CD14-positive monocyte (primary cell): ENCODE measurements around the gene EPHA6. TPM values are rescaled to one million over a fixed set of nuclear protein-coding genes. Genes with fewer than 3 reads are reported as not detected.

Experiments used
- DNase-seq, 3 donors: peaks; one replicate each; pipeline ENCODE4 v3.0.0-alpha.2; 2011 to 2022
- H2AFZ ChIP-seq: 2 replicates; pipeline ENCODE4 v1.6.0; 2012; ENCODE audit warnings: mild to moderate bottlenecking, low read depth, low read length, inconsistent platforms; ENCODE audit not compliant: insufficient read depth, poor library complexity, severe bottlenecking
- H3K27ac ChIP-seq, 2 donors: 1 replicate in 1 of 2; 2 replicates in 1 of 2; pipeline ENCODE4 v1.5.1; 2012 to 2013; ENCODE audit warnings: low read length in 2 of 2, control low read depth in 1 of 2, inconsistent platforms in 1 of 2, low read depth in 1 of 2, mild to moderate bottlenecking in 1 of 2
- H3K27me3 ChIP-seq, 2 donors: one replicate each; pipeline versions ENCODE4 v1.6.0 to v1.6.1; 2011 to 2013; ENCODE audit warnings: low read length in 2 of 2; ENCODE audit not compliant: control insufficient read depth in 2 of 2, insufficient read depth in 2 of 2
- H3K36me3 ChIP-seq, 2 donors: replicated peaks in 1 of 2; 1 replicate in 1 of 2; 2 replicates in 1 of 2; pipeline versions ENCODE4 v1.5.1 to v1.6.1; 2012 to 2013; ENCODE audit warnings: low read length in 2 of 2, control low read depth in 1 of 2, inconsistent platforms in 1 of 2, mild to moderate bottlenecking in 1 of 2; ENCODE audit not compliant: insufficient read depth in 2 of 2, control insufficient read depth in 1 of 2
- H3K4me1 ChIP-seq, 2 donors: 1 replicate in 1 of 2; 2 replicates in 1 of 2; pipeline versions ENCODE4 v1.5.1 to v1.6.1; 2012 to 2013; ENCODE audit warnings: low read length in 2 of 2, control low read depth in 1 of 2, inconsistent platforms in 1 of 2, mild to moderate bottlenecking in 1 of 2, moderate library complexity in 1 of 2; ENCODE audit not compliant: insufficient read depth in 2 of 2, control insufficient read depth in 1 of 2
- H3K4me2 ChIP-seq: replicated peaks from 2 replicates; pipeline ENCODE3; 2012; ENCODE audit warnings: low read length, moderate library complexity, mild to moderate bottlenecking; ENCODE audit not compliant: poor library complexity, severe bottlenecking; ENCODE audit errors: extremely low read depth
- H3K4me3 ChIP-seq, 3 experiments: fragments of 200-600 bp in 1 of 3; sonication (generic) in 1 of 3; replicated peaks in 1 of 3; 1 replicate in 2 of 3; 2 replicates in 1 of 3; pipeline ENCODE4 v1.5.1; 2011 to 2013; ENCODE audit warnings: low read length in 3 of 3, mild to moderate bottlenecking in 3 of 3, control low read depth in 2 of 3, low read depth in 2 of 3, inconsistent platforms in 1 of 3, moderate library complexity in 1 of 3
- H3K79me2 ChIP-seq: 2 replicates; pipeline ENCODE4 v1.6.0; 2012; ENCODE audit warnings: mild to moderate bottlenecking, control low read depth, inconsistent platforms, low read length, moderate library complexity; ENCODE audit not compliant: insufficient read depth
- H3K9ac ChIP-seq: 2 replicates; pipeline ENCODE4 v1.6.0; 2017; ENCODE audit warnings: low read length, mild to moderate bottlenecking; ENCODE audit not compliant: insufficient read depth, poor library complexity, severe bottlenecking
- H3K9me3 ChIP-seq, 2 donors: replicated peaks in 1 of 2; 1 replicate in 1 of 2; 2 replicates in 1 of 2; pipeline versions ENCODE4 v1.5.1 to v1.6.1; 2012 to 2013; ENCODE audit warnings: low read length in 2 of 2, control low read depth in 1 of 2; ENCODE audit not compliant: control insufficient read depth in 1 of 2, insufficient read depth in 1 of 2
- H4K20me1 ChIP-seq: 2 replicates; pipeline ENCODE4 v1.6.0; 2012; ENCODE audit warnings: mild to moderate bottlenecking, low read length, control low read depth, moderate library complexity; ENCODE audit not compliant: insufficient read depth
- H3K27ac Mint-ChIP-seq, 7 donors: one replicate each; pipeline ENCODE4 v1.8.0; 2020; ENCODE audit warnings: mild to moderate bottlenecking in 7 of 7, mixed read lengths in 7 of 7, moderate library complexity in 6 of 7, inconsistent platforms in 2 of 7
- H3K27me3 Mint-ChIP-seq, 3 donors: one replicate each; pipeline ENCODE4 v1.8.0; 2021 to 2022; ENCODE audit warnings: low read depth in 3 of 3, mild to moderate bottlenecking in 3 of 3, mixed read lengths in 3 of 3, moderate library complexity in 3 of 3, inconsistent platforms in 1 of 3
- H3K36me3 Mint-ChIP-seq, 2 donors: one replicate each; pipeline ENCODE4 v1.8.0; 2020; ENCODE audit warnings: mixed read lengths in 2 of 2, inconsistent platforms in 1 of 2, mild to moderate bottlenecking in 1 of 2
- H3K4me1 Mint-ChIP-seq: one replicate; pipeline ENCODE4 v1.8.0; 2020; ENCODE audit warnings: mild to moderate bottlenecking, mixed read lengths
- H3K4me3 Mint-ChIP-seq, 2 donors: one replicate each; pipeline ENCODE4 v1.8.0; 2020; ENCODE audit warnings: mild to moderate bottlenecking in 2 of 2, mixed read lengths in 2 of 2, moderate library complexity in 1 of 2
- H3K9me3 Mint-ChIP-seq, 7 donors: one replicate each; pipeline ENCODE4 v1.8.0; 2020 to 2022; ENCODE audit warnings: mixed read lengths in 7 of 7, mild to moderate bottlenecking in 6 of 7, moderate library complexity in 6 of 7, inconsistent platforms in 2 of 7
- WGBS: methylation state at CpG from one replicate; pipeline ENCODE4 v1.1.5; 2013; ENCODE audit warnings: missing lambda C conversion rate; ENCODE audit not compliant: insufficient coverage; 5-methylcytosine and 5-hydroxymethylcytosine counted together
- intact Hi-C, 2 donors: fragments of 100-400 bp; cut with micrococcal nuclease; formaldehyde crosslinking; loops; one replicate each; pipeline versions ENCODE4 v1.15.0 to v1.15.1; 2023
- polyA plus RNA-seq, 3 donors: library from polyadenylated mRNA; depleted of rRNA in 1 of 3; unstranded in 2 of 3; stranded (reverse) in 1 of 3; fragments of 300-500 nt in 2 of 3; fragments of >200 nt in 1 of 3; fragmentation: Illumina TruSeq in 2 of 3; gene quantifications; 1 replicate in 2 of 3; 2 replicates in 1 of 3; pipeline ENCODE4 v1.2.3, GENCODE V29; 2012 to 2021
- TF ChIP-seq, protein P1 (sequence below): fragments of 200-600 bp; IDR thresholded peaks from one replicate; pipeline ENCODE4 v1.8.0; 2022; ENCODE audit warnings: antibody characterized with exemption, mild to moderate bottlenecking

Gene EPHA6
- polyA plus RNA-seq, 3 donors, result not detected

DNA sequence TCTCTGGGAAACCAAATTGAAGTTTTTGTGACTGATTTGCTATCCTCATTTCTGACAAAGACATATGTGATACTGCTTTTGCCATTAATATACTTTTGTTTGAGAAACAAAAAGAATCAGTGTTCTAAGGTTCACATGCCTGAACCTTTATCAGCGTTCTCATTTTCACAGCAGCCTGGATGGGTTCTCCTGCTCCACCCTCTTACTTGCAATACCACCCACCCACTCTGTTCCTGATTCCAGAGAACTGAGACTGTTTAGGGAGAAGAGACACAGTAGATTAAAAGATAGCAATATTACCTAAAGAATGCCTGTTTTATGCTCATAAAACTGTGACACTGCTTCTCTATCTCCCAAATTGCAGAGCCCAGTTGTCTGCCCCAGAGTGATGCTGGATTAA is 924.4 kb downstream of the EPHA6 start:
- H3K4me2 ChIP-seq, result no peak overlapping the region
- H3K36me3 Mint-ChIP-seq, result no peaks in the 10 kb centered on the region
- no CpG with 5 or more reads among the region's 1 CpG for WGBS
- H3K4me1 ChIP-seq, result no peaks in the 10 kb centered on the region
- H3K36me3 ChIP-seq, result no peaks in the 10 kb centered on the region
- H3K4me3 ChIP-seq, result no peak overlapping the region
- H3K4me3 Mint-ChIP-seq, result no peak overlapping the region
- TF ChIP-seq, protein P1, sequence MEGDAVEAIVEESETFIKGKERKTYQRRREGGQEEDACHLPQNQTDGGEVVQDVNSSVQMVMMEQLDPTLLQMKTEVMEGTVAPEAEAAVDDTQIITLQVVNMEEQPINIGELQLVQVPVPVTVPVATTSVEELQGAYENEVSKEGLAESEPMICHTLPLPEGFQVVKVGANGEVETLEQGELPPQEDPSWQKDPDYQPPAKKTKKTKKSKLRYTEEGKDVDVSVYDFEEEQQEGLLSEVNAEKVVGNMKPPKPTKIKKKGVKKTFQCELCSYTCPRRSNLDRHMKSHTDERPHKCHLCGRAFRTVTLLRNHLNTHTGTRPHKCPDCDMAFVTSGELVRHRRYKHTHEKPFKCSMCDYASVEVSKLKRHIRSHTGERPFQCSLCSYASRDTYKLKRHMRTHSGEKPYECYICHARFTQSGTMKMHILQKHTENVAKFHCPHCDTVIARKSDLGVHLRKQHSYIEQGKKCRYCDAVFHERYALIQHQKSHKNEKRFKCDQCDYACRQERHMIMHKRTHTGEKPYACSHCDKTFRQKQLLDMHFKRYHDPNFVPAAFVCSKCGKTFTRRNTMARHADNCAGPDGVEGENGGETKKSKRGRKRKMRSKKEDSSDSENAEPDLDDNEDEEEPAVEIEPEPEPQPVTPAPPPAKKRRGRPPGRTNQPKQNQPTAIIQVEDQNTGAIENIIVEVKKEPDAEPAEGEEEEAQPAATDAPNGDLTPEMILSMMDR, result no peak
- no peaks in the 10 kb centered on the region for H3K4me1 Mint-ChIP-seq
- peaks cover 0 to 2% (median 0%) of the 10 kb centered on the region in 3 donors for H3K27me3 Mint-ChIP-seq
- no peaks in the 10 kb centered on the region for H3K79me2 ChIP-seq
- H3K9me3 ChIP-seq, result no peaks in the 10 kb centered on the region
- no peak for DNase-seq
- peaks cover 0 to 2% (median 0%) of the 10 kb centered on the region in 7 donors for H3K9me3 Mint-ChIP-seq
- intact Hi-C loops, result no loop called here
- H3K27ac ChIP-seq, result no peak overlapping the region
- no peak overlapping the region for H2AFZ ChIP-seq
- H3K27me3 ChIP-seq, result no peaks in the 10 kb centered on the region
- H3K27ac Mint-ChIP-seq, result no peak overlapping the region
- no peaks in the 10 kb centered on the region for H4K20me1 ChIP-seq
- H3K9ac ChIP-seq, result no peak overlapping the region

DNA sequence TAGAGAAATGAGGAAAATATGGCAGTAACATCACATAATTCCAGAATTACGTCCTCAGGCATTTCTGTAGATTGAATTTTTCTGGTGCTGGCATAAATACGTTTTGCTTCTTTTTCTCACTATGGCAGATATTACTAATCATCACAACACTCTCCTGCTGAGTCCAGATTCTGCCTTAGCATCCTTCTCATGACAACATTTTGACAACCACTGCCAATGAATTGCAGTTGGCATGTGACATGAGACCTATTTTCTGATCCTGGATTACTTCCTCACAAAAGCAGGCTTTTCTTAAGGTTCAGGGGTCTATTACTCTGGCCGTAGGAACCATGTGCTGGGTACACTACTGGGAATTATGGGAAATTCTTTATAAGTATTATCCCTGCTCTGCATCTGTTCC is 927.6 kb downstream of the EPHA6 start:
- intact Hi-C loops, result no loop called here
- no peak overlapping the region for H3K4me3 Mint-ChIP-seq
- 83% methylated on average over 1 of the region's 3 CpGs for WGBS

More for the DNA sequence above, 927.6 kb downstream of the EPHA6 start:
- H3K27ac Mint-ChIP-seq, result no peak overlapping the region
- DNase-seq, result no peak
- Histone ChIP-seq H3K27me3 (no peaks in the 10 kb centered on the region), H3K36me3 (no peaks in the 10 kb centered on the region), H3K4me3 (no peak overlapping the region), H2AFZ (no peak overlapping the region), H3K4me1 (no peaks in the 10 kb centered on the region), H3K4me2 (no peak overlapping the region), H3K79me2 (no peaks in the 10 kb centered on the region), H3K27ac (no peak overlapping the region), H3K9ac (no peak overlapping the region), H4K20me1 (no peaks in the 10 kb centered on the region), H3K9me3 (no peaks in the 10 kb centered on the region)
- H3K9me3 Mint-ChIP-seq, result peaks cover 0 to 2% (median 0%) of the 10 kb centered on the region in 7 donors
- peaks cover 0 to 2% (median 0%) of the 10 kb centered on the region in 3 donors for H3K27me3 Mint-ChIP-seq
- TF ChIP-seq, protein P1, result no peak
- H3K36me3 Mint-ChIP-seq, result no peaks in the 10 kb centered on the region
- no peaks in the 10 kb centered on the region for H3K4me1 Mint-ChIP-seq
